CD4-positive, alpha-beta T cell treated with Interferon gamma for 1 hour (primary cell): ENCODE measurements around the gene CRB1.
"Not testable (repeated sequence)": the region's sequence is repeated elsewhere in the genome, so short reads cannot be mapped to it uniquely, and the experiment has no call there.

Source experiments
- DNase-seq: peaks from one replicate; pipeline ENCODE4 v3.0.0-alpha.2; 2020

Gene CRB1

DNA sequence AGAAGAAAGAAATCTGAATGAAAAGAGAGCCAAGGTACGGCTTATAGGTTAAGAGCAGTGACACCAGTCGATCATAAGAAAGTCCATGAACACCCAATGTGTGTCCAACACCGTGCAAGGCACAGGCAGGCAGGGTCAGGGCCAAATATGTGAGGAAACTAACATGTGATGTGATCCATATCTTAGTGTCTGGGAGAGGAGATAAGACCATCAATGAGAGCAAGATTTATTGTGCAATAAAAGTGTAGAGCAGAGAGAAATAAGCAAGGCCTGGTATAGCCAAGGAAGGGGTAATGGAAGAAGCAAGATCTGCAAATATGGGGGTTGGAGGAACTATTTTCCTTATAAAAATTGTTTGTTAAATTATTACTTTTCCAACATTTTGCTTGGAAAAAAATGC is 198.8 kb downstream of the CRB1 start:
- no peak for DNase-seq

DNA sequence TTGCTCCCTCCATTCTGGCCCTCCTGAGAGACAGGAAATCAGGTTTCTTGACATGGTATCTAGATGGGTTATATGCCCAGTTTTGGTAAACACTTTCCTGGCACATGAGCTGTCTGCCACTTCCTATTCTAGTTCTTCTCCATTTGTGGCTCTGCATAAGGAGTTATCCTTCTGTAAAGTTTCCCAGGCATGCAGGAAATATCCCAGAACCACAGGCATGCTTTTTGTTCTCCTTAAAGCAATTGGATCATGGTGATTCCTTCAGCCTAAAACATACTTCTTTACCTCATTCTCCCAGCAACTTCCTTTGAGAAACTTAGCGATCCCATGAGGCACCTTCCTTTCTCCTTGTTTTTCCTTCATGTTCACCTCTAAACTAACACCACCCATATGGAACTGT is 199.8 kb downstream of the CRB1 start:
- no peak for DNase-seq

DNA sequence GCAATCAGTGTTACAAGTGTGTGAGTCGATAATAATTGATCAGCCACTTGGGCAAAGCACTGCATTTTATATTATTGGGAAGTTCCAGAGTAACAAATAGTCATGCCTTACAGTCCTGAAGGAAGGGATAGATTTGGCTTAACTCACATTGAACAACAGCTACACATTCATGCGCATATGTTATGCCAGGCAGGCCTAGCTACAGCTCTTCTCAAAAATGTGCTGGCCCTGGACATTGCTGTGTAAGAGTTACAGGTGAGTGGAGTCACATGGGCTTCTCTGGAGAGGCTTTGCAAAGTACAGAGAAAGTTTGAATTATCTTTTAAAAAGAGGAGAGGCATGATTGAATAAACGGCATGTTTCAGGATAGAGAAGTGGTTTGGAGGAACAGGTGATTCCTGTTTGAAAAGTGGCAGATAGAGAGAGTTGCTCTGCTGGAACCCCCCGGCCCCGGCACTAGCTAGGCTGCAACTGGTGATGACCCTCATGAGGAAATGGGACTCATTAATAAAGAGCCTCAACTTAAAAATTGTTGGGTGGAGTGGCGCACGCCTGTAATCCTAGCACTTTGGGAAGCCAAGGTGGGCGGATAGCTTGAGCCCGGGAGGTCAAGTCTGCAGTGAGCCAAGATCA is 200.6 kb downstream of the CRB1 start:
- DNase-seq: no peak

DNA sequence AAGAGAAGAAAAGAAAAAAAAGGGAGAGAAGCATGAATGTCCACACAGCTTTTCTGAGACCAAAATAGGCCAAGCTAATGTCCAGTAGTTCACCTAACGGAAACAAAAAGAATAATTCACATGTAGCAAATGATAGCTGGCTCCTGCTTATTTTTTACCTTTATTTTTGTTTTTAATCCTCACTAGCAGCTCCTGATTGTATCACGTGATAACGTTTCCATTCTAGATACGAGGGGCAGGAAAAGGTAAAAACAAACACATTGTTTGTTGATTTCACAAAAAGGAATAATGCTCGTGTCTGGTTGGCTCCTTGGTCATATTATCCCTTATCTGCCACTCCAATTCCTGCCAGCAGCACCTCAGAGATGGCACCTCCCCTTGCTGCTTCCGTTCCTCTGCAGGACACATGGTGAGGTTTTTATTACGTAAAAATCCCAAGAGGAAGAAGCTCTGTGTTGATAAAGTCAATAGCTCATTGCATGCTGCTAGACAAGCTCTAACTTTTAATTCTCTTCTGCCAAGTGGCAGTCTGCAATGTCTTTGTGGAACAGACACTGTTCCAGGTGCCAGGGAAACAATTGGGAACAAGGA is 201.7 kb downstream of the CRB1 start:
- DNase-seq: no peak

DNA sequence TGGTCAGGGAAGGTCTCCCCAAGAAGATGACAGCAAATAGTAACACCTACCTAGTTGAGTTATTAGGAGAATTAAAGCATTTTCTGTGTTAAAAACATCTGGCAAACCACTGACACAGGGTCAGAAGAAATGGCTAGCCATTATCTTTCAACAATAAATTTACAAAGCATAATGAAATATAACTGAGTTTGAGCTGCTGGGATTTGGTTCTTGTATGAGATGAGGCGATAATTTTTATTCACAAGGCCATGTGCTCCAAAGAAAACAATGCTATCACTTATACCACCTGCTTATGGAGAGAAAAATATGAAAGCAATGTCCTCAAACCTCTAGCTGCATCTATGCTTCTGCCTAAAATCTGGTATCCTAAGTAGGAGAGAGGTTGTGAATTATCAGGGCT is 202.3 kb downstream of the CRB1 start:
- no peak for DNase-seq

DNA sequence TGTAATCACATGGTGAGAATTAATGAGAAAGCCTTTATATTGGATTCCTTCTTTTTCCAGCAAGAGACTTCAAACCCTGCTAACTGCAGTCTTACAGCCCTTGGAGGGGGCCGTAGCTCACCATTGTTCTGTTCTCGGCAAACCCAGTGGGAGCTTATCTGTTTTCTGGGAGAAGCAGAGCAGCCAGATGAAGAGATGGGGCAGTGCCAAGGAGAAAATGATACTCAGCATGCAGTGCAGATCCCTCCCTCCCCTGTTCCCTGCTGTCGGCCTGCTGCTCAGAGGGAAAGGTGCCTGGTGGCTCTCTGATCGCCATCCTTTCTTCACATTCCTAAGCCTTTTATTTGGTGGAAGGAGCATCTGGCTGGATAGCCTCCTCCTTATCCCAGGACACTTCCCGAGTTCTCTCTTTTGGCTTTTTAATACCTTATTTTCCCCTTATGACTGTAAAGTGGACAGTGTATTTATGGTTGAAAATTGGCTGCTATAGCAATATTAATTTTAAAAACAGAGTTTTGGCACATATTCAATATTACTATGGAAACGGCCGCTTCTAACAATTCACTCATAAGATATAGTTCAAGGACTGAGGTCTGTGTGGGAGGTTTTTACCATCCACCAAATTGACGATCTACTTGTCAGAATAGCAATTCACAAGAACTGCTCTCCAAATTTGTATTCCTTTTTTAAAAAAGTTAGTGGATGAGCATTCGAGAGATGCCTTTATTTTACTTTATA is 203.4 kb downstream of the CRB1 start:
- DNase-seq: no peak

DNA sequence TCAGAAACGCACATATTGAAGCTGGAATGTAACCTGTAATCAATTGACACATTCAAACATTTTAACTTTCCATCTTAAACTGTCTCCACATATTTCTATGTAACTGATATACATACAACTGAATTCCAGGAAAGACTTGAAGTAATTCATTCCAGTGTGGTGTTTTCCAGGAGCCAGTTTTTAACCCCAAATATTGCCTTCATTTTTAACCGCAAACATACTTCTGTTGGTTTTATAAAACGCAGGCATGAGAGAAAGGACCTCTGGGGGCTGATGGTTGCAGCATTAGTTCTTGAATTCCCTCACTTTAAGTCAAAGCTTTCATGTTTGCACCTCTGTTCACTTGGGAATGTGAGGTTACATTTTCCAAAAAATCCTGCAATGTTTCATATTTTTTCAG is 204.1 kb downstream of the CRB1 start:
- DNase-seq: no peak

DNA sequence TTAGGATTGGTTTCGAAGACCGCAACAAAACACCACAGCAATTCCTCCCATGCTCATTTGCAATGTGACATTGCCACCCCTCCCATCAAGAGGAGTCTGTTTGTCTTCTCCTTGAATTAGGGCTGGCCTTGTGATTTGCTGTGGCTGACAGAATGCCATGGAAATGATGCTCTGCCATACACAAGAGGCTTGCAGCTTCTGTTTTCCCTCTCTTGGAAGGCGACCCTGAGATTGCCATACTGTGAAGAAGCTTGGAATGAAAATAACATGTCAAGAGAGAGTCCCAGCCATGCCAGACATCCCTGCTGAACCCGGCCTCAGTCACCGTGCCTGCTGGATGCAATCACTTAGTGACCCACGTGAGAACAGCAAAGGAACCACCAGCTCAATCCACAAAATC is 212.4 kb downstream of the CRB1 start:
- no peak for DNase-seq

DNA sequence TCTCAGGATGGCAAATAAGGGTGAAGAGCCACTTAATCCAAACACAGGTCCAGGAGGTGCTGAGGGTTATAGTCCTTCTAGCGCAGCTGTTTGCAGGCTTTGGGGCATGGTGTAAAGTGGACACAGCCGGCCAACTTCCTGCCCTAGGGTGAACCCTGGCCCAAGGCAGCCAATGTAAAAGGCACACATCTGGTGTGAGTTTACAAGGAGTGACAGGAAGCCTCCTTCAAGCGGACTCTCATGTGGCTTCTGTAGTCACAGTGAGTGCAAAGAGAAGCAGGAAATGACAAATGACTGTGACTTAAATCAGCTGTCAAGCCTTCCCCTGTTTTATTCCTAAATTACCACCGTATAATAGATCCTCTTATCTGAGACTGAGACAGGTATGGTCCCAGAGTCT is 213.0 kb downstream of the CRB1 start:
- DNase-seq: no peak

DNA sequence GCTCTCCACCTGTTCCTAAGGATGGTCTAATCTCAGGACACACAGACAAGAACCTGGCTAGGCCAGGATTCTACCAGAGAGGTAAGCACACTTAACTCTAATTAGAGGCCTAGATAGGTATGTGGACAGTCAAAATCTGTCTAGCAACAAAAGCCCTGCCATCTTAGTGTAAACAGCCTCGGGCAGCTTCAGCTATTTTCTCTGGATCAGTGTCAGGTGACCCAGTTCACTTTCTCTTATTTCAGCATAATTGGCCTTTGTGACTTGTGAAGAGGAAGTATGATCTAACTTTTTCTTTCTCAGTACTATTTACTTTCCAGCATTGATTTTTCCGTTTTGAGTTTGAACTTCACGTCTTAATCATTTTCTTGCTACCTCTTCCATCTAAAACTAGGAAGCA is 217.7 kb downstream of the CRB1 start:
- no peak for DNase-seq

DNA sequence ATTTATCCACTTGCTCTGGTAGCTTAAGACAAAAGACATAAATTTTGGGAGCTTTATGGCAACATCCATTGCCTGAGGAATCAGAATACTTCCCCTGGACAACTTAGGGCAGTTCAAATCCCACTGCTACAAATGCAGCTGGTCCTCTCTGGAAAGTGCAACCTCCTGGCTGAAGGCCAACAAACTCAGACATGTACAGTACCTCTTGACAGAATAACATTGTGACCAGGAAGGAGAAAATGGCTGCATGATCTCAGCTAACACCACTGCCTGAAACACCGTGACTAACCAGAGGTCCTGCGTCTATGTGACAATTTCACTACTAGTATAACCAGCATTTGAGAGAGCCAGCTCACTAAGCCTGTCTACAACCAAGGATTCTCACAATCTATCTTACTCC is 218.9 kb downstream of the CRB1 start:
- DNase-seq: no peak

DNA sequence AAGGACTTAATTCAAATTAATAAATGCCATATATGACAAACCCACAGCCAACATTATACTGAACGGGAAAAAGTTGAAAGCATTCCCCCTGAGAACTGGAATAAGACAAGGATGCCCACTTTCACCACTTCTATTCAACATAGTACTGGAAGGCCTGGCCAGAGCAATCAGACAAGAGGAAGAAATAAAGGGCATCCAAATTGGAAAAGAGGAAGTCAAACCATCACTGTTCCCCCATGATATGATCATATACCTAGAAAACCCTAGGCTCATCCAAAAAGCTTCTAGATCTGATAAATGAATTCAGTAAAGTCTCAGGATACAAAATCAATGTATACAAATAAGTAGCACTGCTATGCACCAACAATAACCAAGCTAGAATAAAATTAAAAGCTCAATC is 223.5 kb downstream of the CRB1 start:
- DNase-seq: not testable (repeated sequence)

DNA sequence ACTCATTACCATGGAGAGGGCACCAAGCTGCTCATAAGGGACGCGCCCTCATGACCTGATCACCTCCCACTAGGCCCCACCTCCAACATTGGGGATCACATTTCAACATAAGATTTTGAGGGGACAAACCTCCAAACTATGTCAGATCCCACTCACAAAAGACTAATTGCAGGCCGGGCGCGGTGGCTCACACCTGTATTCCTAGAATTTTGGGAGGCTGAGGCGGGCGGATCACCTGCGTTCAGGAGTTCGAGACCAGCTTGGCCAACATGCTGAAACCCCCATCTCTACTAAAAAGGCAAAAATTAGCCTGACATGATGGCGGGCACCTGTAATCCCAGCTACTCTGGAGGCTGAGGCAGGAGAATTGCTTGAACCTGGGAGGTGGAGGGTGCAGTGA is 228.7 kb downstream of the CRB1 start:
- no peak for DNase-seq

DNA sequence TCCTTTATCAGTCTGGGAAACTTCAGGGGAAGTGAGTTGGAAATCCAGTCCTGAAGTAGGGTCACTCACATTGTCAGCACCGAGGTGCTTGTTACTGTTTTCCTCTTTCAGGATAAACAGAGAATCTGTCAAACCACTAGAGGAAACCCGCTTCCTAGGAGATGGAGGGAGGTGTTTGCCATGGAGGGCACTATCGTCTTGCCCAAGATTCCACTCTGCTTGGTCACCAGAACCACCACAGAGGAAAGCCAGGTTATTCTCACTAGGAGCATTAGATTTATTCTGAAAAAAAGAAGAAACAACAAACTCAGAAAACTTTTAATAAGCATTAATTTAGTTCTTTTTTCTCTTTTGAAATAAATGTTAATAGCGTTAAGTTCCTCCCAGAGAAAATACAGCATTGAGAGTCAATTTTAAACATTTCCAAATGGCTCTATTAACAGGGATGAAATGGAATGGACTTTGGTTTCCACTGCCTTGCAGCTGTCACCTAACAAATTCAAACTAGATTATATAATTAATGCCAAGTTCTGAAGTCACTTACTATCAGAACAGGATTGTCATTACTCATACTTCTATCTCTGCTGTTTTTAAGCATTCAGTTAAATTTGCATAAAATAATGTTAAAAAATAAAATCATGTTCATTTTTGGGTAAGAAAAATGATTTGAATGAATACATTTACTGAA is 242.8 kb downstream of the CRB1 start:
- DNase-seq: no peak

DNA sequence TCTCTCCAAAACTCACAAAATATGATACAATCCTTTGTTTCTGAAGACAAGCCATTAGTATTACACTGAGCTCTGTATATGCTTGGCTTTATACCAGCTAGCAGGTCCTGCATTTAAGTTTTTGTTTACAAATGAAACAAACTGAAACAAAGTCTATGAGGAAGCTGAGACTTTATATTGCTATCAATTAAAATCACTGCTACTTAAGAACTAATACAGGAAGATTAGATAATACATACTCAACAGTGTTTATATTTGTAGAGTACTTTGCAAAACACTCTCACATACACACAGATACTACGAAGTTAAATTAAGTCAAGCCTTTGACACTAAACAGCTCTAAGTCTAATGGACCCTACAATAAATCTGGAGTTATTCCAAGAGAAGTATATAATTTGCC is 247.4 kb downstream of the CRB1 start:
- no peak for DNase-seq

DNA sequence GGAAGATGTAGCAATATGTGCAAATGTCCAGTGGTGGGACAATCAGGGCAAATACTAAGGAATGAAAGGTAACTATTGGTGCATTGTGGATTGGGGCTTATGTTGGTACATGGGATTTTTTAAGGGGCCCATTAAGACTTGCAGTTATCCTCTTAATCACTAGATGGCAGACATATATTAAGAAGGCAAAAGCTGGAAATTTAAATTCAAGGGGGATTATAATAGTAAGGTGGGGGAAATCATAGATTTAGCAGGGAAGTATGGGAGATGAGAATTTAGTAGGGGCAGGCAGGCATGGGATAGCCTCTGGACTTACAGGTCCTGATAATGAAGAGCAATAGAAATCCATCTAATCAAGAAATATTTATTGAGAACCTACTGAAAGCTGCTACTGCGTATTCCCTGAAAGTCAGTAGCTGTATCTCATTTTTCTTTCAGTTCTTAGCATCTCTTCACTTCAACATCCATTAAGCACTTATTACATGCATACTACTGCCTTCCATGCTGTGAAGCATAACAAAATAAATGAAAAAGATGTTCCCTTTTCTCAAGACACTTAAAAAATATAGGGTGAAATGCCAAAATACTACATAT is 251.8 kb downstream of the CRB1 start:
- no peak for DNase-seq

DNA sequence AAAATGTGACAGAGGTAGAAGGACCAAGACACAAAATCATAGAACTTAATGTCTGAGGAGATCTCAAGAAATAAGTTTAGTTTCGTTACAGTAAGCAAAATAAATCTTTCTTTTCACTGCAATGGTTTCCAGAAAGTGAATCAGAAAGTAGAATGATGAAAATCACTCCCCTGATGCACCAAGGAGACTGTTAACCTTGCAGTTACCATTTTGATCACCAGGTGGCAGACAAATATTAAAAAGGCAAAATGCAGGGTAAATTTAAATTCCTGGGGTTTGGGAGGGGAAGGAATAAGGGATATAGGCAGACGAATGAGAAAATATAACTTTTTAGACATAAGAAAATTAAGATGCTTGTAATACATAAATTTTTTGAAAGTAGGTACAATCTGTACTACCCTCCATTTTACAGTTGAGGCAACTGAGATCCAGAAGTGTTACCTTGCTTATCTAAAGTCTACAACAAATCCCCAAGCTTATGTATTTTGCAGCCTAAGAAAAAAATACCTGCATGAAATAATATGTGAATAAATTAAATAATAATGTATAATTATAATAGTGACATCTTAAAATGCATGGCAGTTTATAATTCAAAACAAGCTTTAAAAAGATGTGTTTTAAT is 253.2 kb downstream of the CRB1 start:
- no peak for DNase-seq

DNA sequence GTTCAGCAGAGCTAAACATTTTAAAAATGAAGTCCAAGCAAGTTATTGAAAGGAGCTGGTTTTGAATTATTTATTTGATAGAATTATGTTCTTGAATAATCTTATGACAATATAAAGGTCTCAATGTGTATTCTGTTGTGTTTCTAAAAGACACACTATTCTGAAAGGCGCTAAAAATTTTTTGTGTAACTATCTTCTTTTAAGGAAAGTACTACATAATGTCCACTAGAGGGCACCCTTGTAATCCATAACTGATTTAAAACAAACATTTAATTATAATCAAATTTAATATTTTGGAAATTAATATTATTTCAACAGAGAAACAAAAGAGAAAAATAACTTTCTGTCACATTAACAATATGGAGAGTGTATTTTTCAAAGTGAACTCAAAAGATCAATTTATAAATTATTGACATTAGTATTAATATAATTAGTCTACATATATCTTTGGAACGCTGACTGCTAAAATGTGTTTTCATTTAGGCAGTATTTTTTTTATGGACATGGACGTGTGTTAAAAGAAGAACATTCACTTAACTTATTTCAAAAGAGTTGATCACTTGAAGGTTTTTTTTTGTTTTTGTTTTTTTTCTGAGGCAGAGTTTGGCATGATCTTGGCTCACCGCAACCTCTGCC is 258.8 kb downstream of the CRB1 start:
- no peak for DNase-seq
